T-helper 2 cell treated with Interferon-gamma antibody and Interleukin-4, amounts not matched to agents 100 ng/mL and 5 ng/mL, for 36 hours (primary cell): ENCODE results near the gene ZCCHC2. TPM values are rescaled to one million over a fixed set of nuclear protein-coding genes. Genes with fewer than 3 reads are reported as not detected.

Experiments
- intact Hi-C: fragments of 100-400 bp; cut with micrococcal nuclease; formaldehyde crosslinking; loops from one replicate; pipeline ENCODE4 v1.15.1; 2023
- total RNA-seq: library from RNA; stranded (reverse); gene quantifications from 2 replicates; pipeline ENCODE4 v1.2.3, GENCODE V29; 2022

ZCCHC2 gene
- total RNA-seq = 43.0 and 43.4 TPM in 2 replicates

- intact Hi-C loops = loop anchor here (1.0 to 10.0 kb wide), 9 partner anchors 16 to 900 kb away; partner anchors contain the start of genes BCL2, PHLPP1, PIGN and RELCH
These were observed at the start of gene ZCCHC2 for GRCh38 chr18:62522504-62523254. TSS of gene ZCCHC2 (plus strand) at chr18:62523025. CDS start at chr18:62523425, 400 bp downstream.

GRCh38 chr18:62479574-62479973, 43.3 kb upstream of the ZCCHC2 start:
- intact Hi-C loops = no loop called here

GRCh38 chr18:62480927-62481326, 41.9 kb upstream of the ZCCHC2 start:
- intact Hi-C loops = no loop called here

- intact Hi-C loops = no loop called here
These were observed 37.9 kb upstream of the ZCCHC2 start for GRCh38 chr18:62484941-62485340.

GRCh38 chr18:62485684-62486083, 37.1 kb upstream of the ZCCHC2 start:
- intact Hi-C loops = no loop called here

- intact Hi-C loops = no loop called here
These were observed 36.4 kb upstream of the ZCCHC2 start for GRCh38 chr18:62486290-62486964.

- intact Hi-C loops = no loop called here
These were observed 35.7 kb upstream of the ZCCHC2 start for GRCh38 chr18:62487161-62487560.

- intact Hi-C loops = no loop called here
These were observed 31.7 kb upstream of the ZCCHC2 start for GRCh38 chr18:62490967-62491695.

- intact Hi-C loops = no loop called here
These were observed 29.6 kb upstream of the ZCCHC2 start for GRCh38 chr18:62493033-62493862.

- intact Hi-C loops = no loop called here
These were observed 28.1 kb upstream of the ZCCHC2 start for GRCh38 chr18:62494764-62495163.

GRCh38 chr18:62496262-62496661, 26.6 kb upstream of the ZCCHC2 start:
- intact Hi-C loops = no loop called here

GRCh38 chr18:62497190-62497772, 25.5 kb upstream of the ZCCHC2 start:
- intact Hi-C loops = no loop called here

GRCh38 chr18:62498616-62499262, 24.1 kb upstream of the ZCCHC2 start:
- intact Hi-C loops = no loop called here

- intact Hi-C loops = no loop called here
These were observed 23.6 kb upstream of the ZCCHC2 start for GRCh38 chr18:62499263-62499650.

GRCh38 chr18:62500174-62500573, 22.7 kb upstream of the ZCCHC2 start:
- intact Hi-C loops = no loop called here

- intact Hi-C loops = no loop called here
These were observed 21.7 kb upstream of the ZCCHC2 start for GRCh38 chr18:62500966-62501591.

- intact Hi-C loops = loop anchor here (1.0 to 2.0 kb wide), 4 partner anchors 16 to 177 kb away; no protein-coding TSS in a partner anchor
These were observed 16.9 kb upstream of the ZCCHC2 start for GRCh38 chr18:62505669-62506494.

GRCh38 chr18:62506495-62507143, 16.2 kb upstream of the ZCCHC2 start:
- intact Hi-C loops = loop anchor here (1.0 to 2.0 kb wide), 4 partner anchors 16 to 177 kb away; no protein-coding TSS in a partner anchor
